ENCODE results near the gene HSD17B12.

DNA sequence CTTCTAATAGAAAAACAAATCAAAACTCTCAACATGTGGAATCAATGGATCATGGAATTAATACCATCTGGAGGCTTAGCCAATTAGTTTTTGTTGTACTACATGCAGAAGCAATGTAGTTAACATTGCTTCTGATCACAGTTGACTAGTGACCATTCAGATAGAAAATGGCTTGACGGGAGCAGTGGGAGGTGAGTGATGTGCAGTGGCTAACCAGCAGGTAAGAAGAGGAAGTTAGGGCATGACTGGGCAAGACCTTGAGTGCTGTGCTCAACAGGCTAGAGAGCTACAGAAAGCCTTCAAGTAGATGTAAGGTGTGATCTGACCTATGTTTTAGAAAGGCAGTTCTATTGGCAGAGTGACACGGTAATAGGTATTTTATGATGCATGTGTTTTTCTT, 139.4 kb downstream of the HSD17B12 start:
- TF ChIP-seq, protein P1, sequence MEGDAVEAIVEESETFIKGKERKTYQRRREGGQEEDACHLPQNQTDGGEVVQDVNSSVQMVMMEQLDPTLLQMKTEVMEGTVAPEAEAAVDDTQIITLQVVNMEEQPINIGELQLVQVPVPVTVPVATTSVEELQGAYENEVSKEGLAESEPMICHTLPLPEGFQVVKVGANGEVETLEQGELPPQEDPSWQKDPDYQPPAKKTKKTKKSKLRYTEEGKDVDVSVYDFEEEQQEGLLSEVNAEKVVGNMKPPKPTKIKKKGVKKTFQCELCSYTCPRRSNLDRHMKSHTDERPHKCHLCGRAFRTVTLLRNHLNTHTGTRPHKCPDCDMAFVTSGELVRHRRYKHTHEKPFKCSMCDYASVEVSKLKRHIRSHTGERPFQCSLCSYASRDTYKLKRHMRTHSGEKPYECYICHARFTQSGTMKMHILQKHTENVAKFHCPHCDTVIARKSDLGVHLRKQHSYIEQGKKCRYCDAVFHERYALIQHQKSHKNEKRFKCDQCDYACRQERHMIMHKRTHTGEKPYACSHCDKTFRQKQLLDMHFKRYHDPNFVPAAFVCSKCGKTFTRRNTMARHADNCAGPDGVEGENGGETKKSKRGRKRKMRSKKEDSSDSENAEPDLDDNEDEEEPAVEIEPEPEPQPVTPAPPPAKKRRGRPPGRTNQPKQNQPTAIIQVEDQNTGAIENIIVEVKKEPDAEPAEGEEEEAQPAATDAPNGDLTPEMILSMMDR (conservative IDR thresholded peaks at IDR 0.05; ENCODE audit: low read length) = no peak
- TF ChIP-seq EZH2phosphoT487 (IDR thresholded peaks at IDR 0.05; ENCODE audit: borderline replicate concordance, low read depth, low read length) = no peak

Data from OCI-LY7 (cell line).